GM21381 (cell line): ENCODE data around the gene DDR1.

Experiments used
- ATAC-seq: cut with Tn5 transposase; IDR thresholded peaks from one replicate; pipeline ENCODE4 v1.9.1; 2021; ENCODE audit warnings: mild to moderate bottlenecking, moderate library complexity; ENCODE audit not compliant: unreplicated experiment

DDR1 gene

GRCh38 chr6:30879684-30880427, 4.5 kb upstream of the DDR1 start:
- ATAC-seq, result no peak

GRCh38 chr6:30880698-30881252, 3.5 kb upstream of the DDR1 start:
- no peak for ATAC-seq

DNA sequence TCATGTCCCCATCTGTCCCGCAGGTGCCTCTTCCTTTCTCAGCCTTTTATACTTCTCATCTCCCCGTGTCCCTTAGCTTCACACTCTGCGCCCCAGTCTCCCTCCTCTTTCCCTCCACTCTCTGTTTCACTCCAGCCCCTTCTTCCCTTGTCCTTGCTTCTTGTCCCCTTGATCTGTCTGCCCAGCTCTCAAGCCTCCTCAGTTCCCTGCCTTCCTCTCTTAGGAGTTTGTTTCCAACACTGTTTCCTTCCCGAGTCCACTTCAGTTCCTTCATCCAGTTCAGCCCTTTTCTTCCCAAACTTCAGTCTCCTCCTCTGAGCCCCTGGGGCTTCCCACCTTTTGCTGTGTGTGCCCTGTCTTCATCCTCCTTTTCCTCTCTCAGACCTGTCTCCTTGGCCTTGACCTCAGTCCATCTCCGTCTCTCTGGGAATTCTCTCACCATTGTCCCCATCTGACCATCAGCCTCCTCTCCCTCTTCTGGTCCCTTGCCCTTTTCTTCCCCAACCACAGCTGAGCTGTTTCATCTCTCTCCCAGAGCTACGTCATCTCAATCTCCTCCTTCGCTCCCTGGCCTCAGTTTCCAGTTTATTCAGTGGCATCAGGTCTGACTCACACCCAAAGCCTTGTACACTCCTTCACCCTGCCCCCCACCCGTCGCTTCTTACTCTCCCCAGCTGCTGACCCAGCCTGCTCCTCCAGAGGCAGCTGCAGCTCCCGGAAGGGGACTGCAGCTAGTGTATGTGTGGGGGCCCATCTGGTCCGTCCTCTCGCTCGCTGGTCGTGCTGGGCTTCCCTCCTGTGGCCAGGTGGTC, 2.7 kb upstream of the DDR1 start:
- ATAC-seq, result no peak

DNA sequence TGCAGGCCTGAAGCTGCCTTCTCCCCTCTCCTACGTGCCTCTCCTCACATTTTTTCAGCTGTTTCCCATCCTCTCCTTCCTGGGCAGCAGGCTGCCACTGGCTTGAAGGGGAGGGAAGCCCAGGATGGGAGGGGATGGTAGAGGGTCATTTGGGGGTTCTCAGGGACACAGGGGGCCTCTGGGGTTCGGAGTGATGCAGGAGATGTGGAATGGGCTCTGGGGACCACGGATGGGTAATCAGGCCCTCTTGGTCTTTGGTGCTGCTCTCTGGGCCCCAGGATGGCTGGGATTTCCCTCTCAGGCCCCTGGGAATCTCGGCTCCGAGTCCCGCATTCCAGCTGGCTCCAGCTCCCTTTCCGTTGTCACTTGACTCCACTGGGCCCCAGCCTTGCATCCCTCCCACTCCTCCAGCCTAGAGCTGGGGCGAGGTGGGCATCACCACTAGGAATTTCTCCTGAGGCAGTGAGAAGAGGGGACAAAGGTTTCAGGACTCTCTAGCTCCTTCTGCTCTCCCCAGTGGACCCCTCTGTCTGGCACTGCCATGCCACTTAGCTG, 2.0 kb upstream of the DDR1 start:
- no peak for ATAC-seq

- no peak for ATAC-seq
These were observed 1.3 kb upstream of the DDR1 start for GRCh38 chr6:30882759-30883684.

DNA sequence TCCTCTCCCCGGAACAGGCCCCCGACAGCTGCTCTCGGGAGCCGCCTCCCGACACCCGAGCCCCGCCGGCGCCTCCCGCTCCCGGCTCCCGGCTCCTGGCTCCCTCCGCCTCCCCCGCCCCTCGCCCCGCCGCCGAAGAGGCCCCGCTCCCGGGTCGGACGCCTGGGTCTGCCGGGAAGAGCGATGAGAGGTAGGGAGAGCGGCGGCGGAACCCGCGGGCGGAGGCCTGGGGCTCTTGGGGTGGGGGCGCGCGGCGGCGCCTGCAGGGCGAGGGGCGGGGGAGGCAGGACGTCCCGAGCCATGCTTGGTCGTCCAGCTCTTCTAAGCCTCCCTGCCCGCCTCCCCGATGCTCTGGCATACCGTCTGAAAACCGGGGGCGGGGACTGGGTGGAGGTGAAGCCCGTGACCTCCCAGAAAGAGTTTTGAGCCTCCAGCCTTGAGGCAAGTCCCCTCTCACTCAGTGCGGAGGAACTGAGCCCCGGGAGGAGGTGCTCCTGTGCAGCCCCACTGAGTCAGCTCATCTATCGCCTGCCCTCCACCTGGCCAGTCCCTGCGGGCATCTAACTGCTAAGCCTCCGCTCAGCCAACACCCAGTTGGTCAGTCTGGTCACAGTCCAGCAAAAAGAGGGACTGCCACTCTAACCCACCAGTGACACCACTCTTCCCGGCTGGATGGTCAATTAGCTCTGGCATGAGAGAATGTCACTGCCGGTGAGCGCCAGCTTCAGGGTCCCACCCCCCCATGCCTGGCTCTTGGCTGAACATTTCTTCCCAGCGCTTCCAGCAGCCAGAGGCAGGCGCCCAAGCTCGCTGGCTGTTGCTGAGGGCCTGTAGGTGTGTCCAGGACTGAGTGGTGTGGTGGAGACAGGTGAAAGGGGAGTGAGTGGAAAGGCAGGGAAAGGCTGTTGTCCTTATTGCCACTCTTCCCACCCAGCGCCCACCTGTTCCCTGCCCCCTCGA, 482 bp downstream of the DDR1 start:
- ATAC-seq, result no peak

DNA sequence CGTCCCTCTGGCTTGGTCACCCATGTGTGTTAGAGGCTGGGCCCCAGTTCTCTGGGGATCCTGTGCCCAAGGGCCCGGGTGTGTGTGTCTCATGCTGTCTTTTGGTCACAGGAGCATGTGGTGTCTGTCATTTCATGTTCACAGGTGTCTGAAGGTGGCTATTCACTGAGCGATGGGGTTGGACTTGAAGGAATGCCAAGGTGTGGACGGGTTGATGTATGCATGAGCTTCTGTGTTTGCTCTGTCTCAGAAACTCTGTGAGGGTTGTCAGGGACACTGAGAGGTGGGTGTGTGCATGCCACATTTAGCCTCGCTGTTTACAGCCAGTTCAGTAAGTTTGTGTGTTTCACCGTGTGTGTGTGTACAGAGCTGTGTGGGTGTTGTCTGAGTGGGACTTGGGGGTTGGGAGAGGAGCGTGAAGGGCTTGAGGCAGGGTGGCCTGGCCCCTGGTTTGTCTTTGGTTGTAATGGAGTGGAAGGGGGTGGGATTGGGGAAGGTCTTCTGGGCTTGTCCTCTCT, 1.2 kb downstream of the DDR1 start:
- ATAC-seq, result no peak

GRCh38 chr6:30885999-30886896, 1.9 kb downstream of the DDR1 start:
- no peak for ATAC-seq

GRCh38 chr6:30886897-30887255, 2.6 kb downstream of the DDR1 start:
- no peak for ATAC-seq

DNA sequence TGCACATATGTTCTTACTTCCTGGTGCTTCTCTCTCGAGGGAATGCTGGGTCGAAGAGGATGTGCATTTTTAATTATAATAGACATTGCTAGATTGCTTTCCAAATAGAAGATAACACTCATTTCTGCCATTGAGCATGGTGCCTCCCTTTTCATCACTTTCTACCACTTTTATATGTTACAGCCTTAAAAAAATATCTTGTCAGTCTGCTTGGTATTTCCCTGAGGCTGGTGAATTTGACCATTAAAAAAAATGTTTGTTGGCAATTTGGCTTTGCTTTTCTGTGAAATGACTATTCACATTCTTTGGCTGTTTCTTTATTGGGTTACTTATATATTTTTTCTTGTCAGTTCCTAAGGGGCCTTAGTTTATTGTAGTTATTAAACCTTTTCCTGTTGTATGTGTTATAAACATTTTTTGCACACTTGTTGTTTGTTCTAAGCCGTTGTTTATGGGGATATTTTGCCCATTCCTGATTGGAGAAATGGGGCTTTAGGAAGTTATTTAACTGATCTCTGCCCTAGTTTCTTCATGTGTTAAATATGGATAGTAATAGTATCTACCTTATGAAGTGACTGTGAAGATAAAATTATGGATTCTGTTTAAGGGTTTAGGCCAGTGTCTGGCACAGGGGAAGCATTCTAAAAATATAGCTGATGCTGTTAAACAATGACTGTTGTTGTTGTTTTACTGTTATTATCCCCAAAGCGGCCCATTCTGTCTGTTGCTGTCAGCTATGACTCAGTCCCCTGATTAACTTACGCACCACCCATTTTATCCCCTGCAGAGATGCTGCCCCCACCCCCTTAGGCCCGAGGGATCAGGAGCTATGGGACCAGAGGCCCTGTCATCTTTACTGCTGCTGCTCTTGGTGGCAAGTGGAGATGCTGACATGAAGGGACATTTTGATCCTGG, 3.8 kb downstream of the DDR1 start:
- ATAC-seq, result no peak

DNA sequence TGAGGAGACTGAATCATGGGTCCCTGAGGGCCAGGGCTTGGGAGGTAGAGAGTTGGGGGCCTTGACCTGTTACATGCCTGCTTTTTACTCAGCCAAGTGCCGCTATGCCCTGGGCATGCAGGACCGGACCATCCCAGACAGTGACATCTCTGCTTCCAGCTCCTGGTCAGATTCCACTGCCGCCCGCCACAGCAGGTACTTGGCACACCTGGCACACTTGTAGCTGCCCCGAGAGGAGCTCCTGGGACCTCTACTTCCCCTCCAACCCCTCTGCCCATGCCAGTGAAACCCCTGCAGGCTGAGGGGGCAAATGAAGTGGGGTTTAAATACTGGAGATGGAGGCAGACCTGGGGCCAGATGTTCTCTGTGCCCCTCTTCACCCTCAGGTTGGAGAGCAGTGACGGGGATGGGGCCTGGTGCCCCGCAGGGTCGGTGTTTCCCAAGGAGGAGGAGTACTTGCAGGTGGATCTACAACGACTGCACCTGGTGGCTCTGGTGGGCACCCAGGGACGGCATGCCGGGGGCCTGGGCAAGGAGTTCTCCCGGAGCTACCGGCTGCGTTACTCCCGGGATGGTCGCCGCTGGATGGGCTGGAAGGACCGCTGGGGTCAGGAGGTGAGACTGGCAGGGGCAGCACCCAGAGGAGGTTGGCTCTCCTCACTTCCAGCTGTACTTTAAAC, 4.6 kb downstream of the DDR1 start:
- ATAC-seq, result no peak

DNA sequence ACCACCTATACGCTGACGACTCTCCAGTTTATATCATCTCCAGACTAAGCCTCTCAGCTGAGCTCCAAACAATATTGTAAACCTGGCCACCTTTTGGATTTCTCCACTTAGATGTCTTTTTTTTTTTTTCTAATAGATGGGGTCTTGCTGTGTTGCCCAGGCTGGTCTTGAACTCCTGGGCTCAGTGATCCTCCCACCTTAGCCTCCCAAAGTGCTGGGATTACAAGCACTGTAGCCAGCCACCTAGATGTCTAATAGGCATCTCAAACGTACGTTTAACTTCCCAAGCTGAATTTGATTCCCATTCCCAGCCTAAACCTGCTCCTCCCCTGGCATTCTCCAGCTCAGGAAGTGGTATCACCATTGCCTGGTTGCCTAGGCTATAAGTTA, 5.2 kb downstream of the DDR1 start:
- no peak for ATAC-seq

DNA sequence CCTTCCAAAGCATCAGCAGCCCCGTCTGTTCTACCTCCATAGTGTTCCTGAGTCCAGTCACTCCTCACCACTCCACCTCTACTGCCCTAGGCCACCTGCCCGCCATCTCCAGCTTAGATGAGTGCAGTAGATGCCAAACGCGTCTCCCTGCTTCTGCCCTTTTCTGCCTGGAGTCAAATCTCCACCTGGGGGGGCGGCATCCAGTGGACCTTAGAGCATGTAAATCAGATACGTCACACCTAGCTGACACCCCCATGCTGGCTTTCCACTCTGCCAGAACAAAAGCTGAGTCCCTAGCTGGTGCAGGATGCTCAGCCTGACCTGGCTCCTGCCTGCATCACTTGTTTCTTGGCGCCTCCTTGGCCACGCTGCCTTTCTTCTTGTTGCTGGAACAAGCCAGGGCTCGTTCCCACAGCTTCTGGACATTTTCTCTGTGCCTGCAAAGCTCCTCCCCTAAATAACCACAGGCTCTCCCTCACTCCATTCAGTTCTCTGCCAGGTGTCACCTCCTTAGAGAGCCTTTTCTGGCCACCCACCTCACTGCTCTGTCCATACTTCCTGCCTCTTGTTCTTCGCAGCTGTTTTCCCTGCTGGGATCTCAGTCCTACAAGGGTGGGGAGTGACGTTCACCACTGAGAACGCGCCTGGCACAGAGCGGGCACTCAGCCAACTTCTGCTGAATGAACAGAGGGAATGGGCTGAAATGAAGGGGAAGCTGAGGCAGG, 5.8 kb downstream of the DDR1 start:
- ATAC-seq, result no peak

- no peak for ATAC-seq
These were observed 6.5 kb downstream of the DDR1 start for GRCh38 chr6:30890646-30891449.

GRCh38 chr6:30891450-30891723, 7.1 kb downstream of the DDR1 start:
- no peak for ATAC-seq
